ENCODE results near the gene SLC28A1. TPM values are rescaled to one million over a fixed set of nuclear protein-coding genes. Genes with fewer than 3 reads are reported as not detected.

The SLC28A1 gene
- total and polyA plus RNA-seq, 4 donors, result 0.09 to 39.7 (median 18.3) TPM

DNA sequence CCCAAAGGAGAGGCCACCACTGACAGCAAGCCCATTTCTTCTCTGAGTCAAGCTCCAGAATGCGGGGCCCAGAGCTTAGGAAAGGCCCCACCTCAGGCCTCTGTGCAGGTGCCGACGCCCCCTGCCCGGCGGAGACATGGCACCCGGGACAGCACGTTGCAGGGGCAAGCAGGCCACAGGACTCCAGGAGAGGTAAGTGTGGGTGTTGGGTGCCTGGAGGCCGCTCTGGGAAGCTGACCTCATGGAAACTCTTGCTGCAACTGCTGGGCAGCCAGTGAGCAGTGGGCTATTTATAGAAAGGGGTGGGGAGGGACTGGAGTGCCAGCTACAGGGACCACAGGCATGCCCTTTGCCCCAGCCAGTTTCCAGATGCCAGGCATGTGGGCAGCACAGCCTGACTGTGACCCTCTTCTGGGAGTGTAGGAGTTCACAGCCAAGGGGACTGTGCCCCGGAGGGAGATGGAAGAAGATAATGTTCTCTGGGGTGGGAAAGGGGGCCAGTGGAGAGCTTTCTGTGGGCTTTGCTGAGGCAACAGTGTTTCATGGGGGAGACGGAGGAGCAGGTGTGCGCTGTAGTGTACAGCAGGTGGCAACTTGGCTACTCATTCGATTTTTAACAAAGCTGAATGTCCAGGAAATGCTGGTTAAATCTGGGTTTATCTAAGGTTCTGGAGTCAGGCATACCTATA lies 43.6 kb upstream of the SLC28A1 start:
- TF ChIP-seq TAF1 (conservative IDR thresholded peaks at IDR 0.05) (peak; percentile 34), FOXA1 (IDR thresholded peaks at IDR 0.05) (peak; percentile 64), JUND (IDR thresholded peaks at IDR 0.05) (peak; percentile 94 to 96), RAD21 (IDR thresholded peaks at IDR 0.05) (peak; percentile 61 to 63), GABPA (IDR thresholded peaks at IDR 0.05 in 1 of 2, conservative IDR thresholded peaks at IDR 0.05 in 1 of 2) (peak in 1 of 2 donors; percentile 57), FOXA2 (IDR thresholded peaks at IDR 0.05) (peak; percentile 50), EGR1 (IDR thresholded peaks at IDR 0.05; ENCODE audit: low read depth in 2 of 2) (peak; percentile 93 to 99), NR2F2 (IDR thresholded peaks at IDR 0.05) (peak; percentile 79), YY1 (IDR thresholded peaks at IDR 0.05) (peak; percentile 83), HNF4G (IDR thresholded peaks at IDR 0.05) (peak; percentile 87), HNF4A (conservative IDR thresholded peaks at IDR 0.05) (peak; percentile 92 to 96), SP1 (IDR thresholded peaks at IDR 0.05) (peak; percentile 99), RXRA (IDR thresholded peaks at IDR 0.05) (peak; percentile 99 to 100)
- TF ChIP-seq, protein P1, sequence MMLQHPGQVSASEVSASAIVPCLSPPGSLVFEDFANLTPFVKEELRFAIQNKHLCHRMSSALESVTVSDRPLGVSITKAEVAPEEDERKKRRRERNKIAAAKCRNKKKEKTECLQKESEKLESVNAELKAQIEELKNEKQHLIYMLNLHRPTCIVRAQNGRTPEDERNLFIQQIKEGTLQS (IDR thresholded peaks at IDR 0.05), result peak; percentile 93
- TF ChIP-seq, protein P2, sequence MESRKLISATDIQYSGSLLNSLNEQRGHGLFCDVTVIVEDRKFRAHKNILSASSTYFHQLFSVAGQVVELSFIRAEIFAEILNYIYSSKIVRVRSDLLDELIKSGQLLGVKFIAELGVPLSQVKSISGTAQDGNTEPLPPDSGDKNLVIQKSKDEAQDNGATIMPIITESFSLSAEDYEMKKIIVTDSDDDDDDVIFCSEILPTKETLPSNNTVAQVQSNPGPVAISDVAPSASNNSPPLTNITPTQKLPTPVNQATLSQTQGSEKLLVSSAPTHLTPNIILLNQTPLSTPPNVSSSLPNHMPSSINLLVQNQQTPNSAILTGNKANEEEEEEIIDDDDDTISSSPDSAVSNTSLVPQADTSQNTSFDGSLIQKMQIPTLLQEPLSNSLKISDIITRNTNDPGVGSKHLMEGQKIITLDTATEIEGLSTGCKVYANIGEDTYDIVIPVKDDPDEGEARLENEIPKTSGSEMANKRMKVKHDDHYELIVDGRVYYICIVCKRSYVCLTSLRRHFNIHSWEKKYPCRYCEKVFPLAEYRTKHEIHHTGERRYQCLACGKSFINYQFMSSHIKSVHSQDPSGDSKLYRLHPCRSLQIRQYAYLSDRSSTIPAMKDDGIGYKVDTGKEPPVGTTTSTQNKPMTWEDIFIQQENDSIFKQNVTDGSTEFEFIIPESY (IDR thresholded peaks at IDR 0.05), result peak; percentile 92
- TF ChIP-seq, protein P3, sequence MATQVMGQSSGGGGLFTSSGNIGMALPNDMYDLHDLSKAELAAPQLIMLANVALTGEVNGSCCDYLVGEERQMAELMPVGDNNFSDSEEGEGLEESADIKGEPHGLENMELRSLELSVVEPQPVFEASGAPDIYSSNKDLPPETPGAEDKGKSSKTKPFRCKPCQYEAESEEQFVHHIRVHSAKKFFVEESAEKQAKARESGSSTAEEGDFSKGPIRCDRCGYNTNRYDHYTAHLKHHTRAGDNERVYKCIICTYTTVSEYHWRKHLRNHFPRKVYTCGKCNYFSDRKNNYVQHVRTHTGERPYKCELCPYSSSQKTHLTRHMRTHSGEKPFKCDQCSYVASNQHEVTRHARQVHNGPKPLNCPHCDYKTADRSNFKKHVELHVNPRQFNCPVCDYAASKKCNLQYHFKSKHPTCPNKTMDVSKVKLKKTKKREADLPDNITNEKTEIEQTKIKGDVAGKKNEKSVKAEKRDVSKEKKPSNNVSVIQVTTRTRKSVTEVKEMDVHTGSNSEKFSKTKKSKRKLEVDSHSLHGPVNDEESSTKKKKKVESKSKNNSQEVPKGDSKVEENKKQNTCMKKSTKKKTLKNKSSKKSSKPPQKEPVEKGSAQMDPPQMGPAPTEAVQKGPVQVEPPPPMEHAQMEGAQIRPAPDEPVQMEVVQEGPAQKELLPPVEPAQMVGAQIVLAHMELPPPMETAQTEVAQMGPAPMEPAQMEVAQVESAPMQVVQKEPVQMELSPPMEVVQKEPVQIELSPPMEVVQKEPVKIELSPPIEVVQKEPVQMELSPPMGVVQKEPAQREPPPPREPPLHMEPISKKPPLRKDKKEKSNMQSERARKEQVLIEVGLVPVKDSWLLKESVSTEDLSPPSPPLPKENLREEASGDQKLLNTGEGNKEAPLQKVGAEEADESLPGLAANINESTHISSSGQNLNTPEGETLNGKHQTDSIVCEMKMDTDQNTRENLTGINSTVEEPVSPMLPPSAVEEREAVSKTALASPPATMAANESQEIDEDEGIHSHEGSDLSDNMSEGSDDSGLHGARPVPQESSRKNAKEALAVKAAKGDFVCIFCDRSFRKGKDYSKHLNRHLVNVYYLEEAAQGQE (IDR thresholded peaks at IDR 0.05), result peak; percentile 87
- TF ChIP-seq, protein P4, sequence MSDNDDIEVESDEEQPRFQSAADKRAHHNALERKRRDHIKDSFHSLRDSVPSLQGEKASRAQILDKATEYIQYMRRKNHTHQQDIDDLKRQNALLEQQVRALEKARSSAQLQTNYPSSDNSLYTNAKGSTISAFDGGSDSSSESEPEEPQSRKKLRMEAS (IDR thresholded peaks at IDR 0.05), result peak; percentile 95
- TF ChIP-seq, protein P5, sequence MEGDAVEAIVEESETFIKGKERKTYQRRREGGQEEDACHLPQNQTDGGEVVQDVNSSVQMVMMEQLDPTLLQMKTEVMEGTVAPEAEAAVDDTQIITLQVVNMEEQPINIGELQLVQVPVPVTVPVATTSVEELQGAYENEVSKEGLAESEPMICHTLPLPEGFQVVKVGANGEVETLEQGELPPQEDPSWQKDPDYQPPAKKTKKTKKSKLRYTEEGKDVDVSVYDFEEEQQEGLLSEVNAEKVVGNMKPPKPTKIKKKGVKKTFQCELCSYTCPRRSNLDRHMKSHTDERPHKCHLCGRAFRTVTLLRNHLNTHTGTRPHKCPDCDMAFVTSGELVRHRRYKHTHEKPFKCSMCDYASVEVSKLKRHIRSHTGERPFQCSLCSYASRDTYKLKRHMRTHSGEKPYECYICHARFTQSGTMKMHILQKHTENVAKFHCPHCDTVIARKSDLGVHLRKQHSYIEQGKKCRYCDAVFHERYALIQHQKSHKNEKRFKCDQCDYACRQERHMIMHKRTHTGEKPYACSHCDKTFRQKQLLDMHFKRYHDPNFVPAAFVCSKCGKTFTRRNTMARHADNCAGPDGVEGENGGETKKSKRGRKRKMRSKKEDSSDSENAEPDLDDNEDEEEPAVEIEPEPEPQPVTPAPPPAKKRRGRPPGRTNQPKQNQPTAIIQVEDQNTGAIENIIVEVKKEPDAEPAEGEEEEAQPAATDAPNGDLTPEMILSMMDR (IDR thresholded peaks at IDR 0.05; ENCODE audit: low read depth, low read length, missing input control), result peak; percentile 5
- H3K27me3 ChIP-seq (ENCODE audit: control insufficient read depth in 4 of 4, insufficient read depth in 4 of 4, low read length in 3 of 4), result no peaks in the 10 kb centered on the region
- no peaks in the 10 kb centered on the region for H3K9me3 ChIP-seq (ENCODE audit: control insufficient read depth in 4 of 4, low read length in 3 of 4)
- H3K4me3 ChIP-seq (ENCODE audit: low read depth in 1 of 3, low read length in 3 of 3), result no peak overlapping the region
- H3K9ac ChIP-seq (ENCODE audit: low read depth in 1 of 2, low read length in 2 of 2), result peak overlapping the region; percentile 40 to 92
- peak overlapping the region; percentile 90 to 93 for H3K27ac ChIP-seq (ENCODE audit: low read depth in 1 of 2, low read length in 2 of 2)
- peak; percentile 55 for DNase-seq (ENCODE audit: low spot score)
- no peaks in the 10 kb centered on the region for H3K36me3 ChIP-seq (ENCODE audit: control insufficient read depth in 4 of 4, insufficient read depth in 3 of 4, low read depth in 1 of 4, low read length in 3 of 4)
- WGBS, result 35% methylated on average over 12 of the region's 12 CpGs
- H3K4me1 ChIP-seq (ENCODE audit: control insufficient read depth in 4 of 4, insufficient read depth in 4 of 4, low read length in 3 of 4), result peaks cover 10 to 42% (median 21%) of the 10 kb centered on the region in 4 donors
